HCT116 (cell line): ENCODE data around the gene PKP2. TPM values are rescaled to one million over a fixed set of nuclear protein-coding genes. Genes with fewer than 3 reads are reported as not detected.

Experiments
- ATAC-seq: fragments of 200-7000 bp; cut with Tn5 transposase; 2 replicates; pipeline ENCODE4 v1.9.1; 2020; ENCODE audit warnings: mild to moderate bottlenecking, moderate library complexity
- BruUV-seq: library from RNA; stranded (reverse); fragments of 400-500 nt; replicated peaks from 2 replicates; lab custom pipeline; 2021; lab: Mats Ljungman, UMichigan
- CTCF ChIA-PET: fragments of 300-600 bp; sonication (Branson Sonifier 250); formaldehyde crosslinking; loops from one replicate; lab custom pipeline; 2021; ENCODE audit warnings: antibody characterized with exemption; lab: Charles Lee
- POLR2A ChIA-PET: fragments of 300-600, 350-600 bp; sonication (Branson Sonifier 250); formaldehyde crosslinking; loops from one replicate; lab custom pipeline; 2021; ENCODE audit warnings: antibody characterized with exemption; lab: Charles Lee
- RAD21 ChIA-PET, 2 experiments: fragments of 300-600 bp; sonication (Branson Sonifier 250); formaldehyde crosslinking; loops; one replicate each; lab custom pipeline; 2023; ENCODE audit warnings: low total read pairs in 2 of 2; ENCODE audit not compliant: uncharacterized antibody in 2 of 2, unreplicated experiment in 2 of 2, low non-redundant PET in 1 of 2; lab: Charles Lee
- DNase-seq: peaks from one replicate; pipeline ENCODE4 v3.0.0-alpha.2; 2010; ENCODE audit warnings: low read depth, low spot score
- H2AFZ ChIP-seq: fragments of 200-600 bp; shearing (Covaris generic), sonication (generic); 2 replicates; pipeline ENCODE4 v1.6.1; 2017; ENCODE audit warnings: low read depth, mixed run types, mixed read lengths, antibody characterized with exemption, low read length; ENCODE audit not compliant: poor library complexity, severe bottlenecking
- H3K27ac ChIP-seq: 2 replicates; pipeline ENCODE4 v1.5.1; 2012; ENCODE audit warnings: low read depth, low read length
- H3K27me3 ChIP-seq: fragments of 200-600 bp; sonication (generic); 2 replicates; pipeline ENCODE4 v1.6.1; 2016; ENCODE audit warnings: mixed run types, low read length, mixed read lengths; ENCODE audit not compliant: insufficient read depth
- H3K36me3 ChIP-seq, 2 experiments: fragments of 200-500 bp in 1 of 2; fragments of 200-600 bp in 1 of 2; sonication (Bioruptor generic) in 1 of 2; sonication (generic) in 1 of 2; 2 replicates each; pipeline versions ENCODE4 v1.5.1 to v1.6.1; 2014 to 2016; ENCODE audit warnings: low read length in 2 of 2, inconsistent platforms in 1 of 2, mixed read lengths in 1 of 2, mixed run types in 1 of 2; ENCODE audit not compliant: insufficient read depth in 2 of 2, control insufficient read depth in 1 of 2
- H3K4me1 ChIP-seq, 2 experiments: fragments of 200-600 bp in 1 of 2; sonication (generic) in 1 of 2; 2 replicates each; pipeline versions ENCODE4 v1.5.1 to v1.6.1; 2012 to 2017; ENCODE audit warnings: low read length in 2 of 2, inconsistent platforms in 1 of 2, mild to moderate bottlenecking in 1 of 2, mixed read lengths in 1 of 2, mixed run types in 1 of 2, moderate library complexity in 1 of 2; ENCODE audit not compliant: insufficient read depth in 2 of 2, control insufficient read depth in 1 of 2
- H3K4me2 ChIP-seq: fragments of 200-600 bp; sonication (generic); 2 replicates; pipeline ENCODE4 v1.6.1; 2017; ENCODE audit warnings: mixed run types, low read length, mixed read lengths
- H3K4me3 ChIP-seq, 2 experiments: fragments of 200-600 bp in 1 of 2; sonication (generic) in 1 of 2; replicated peaks in 1 of 2; 2 replicates each; pipeline ENCODE4 v1.5.1; 2011 to 2016; ENCODE audit warnings: low read length in 2 of 2, control low read depth in 1 of 2, low read depth in 1 of 2, mild to moderate bottlenecking in 1 of 2, mixed read lengths in 1 of 2, mixed run types in 1 of 2
- H3K79me2 ChIP-seq: fragments of 200-600 bp; sonication (generic); 2 replicates; pipeline ENCODE4 v1.6.1; 2017; ENCODE audit warnings: mild to moderate bottlenecking, mixed run types, low read length, moderate library complexity, mixed read lengths; ENCODE audit not compliant: insufficient read depth
- H3K9ac ChIP-seq: fragments of 200-600 bp; sonication (generic); 2 replicates; pipeline ENCODE4 v1.6.1; 2016; ENCODE audit warnings: low read length, mixed read lengths
- H3K9me2 ChIP-seq: fragments of 200-600 bp; sonication (generic), shearing (Covaris generic); 2 replicates; pipeline ENCODE4 v1.6.1; 2017; ENCODE audit warnings: mixed run types, mild to moderate bottlenecking, moderate library complexity; ENCODE audit not compliant: insufficient read depth
- H3K9me3 ChIP-seq, 2 experiments: fragments of 200-500 bp in 1 of 2; fragments of 200-600 bp in 1 of 2; sonication (Bioruptor generic) in 1 of 2; sonication (generic) in 1 of 2; 2 replicates each; pipeline ENCODE4 v1.6.1; 2014 to 2017; ENCODE audit warnings: low read length in 2 of 2, mixed read lengths in 2 of 2, inconsistent platforms in 1 of 2, low read depth in 1 of 2, mild to moderate bottlenecking in 1 of 2, mixed run types in 1 of 2, moderate library complexity in 1 of 2; ENCODE audit not compliant: control insufficient read depth in 1 of 2, insufficient read depth in 1 of 2
- H4K20me1 ChIP-seq: fragments of 200-600 bp; sonication (generic), shearing (Covaris generic); 2 replicates; pipeline ENCODE4 v1.6.1; 2017; ENCODE audit warnings: mixed run types, mild to moderate bottlenecking, moderate library complexity; ENCODE audit not compliant: insufficient read depth
- CTCF ChIP-seq, 3 experiments: fragments of 200-600 bp in 1 of 3; sonication (generic) in 1 of 3; IDR thresholded peaks in 2 of 3; conservative IDR thresholded peaks in 1 of 3; 2 replicates each; pipeline ENCODE4 v1.5.1; 2012 to 2017; ENCODE audit warnings: low read depth in 2 of 3, low read length in 2 of 3, antibody characterized with exemption in 1 of 3, borderline replicate concordance in 1 of 3, control low read depth in 1 of 3, mild to moderate bottlenecking in 1 of 3, mixed read lengths in 1 of 3, mixed run types in 1 of 3, moderate library complexity in 1 of 3; ENCODE audit not compliant: insufficient read depth in 1 of 3
- ELF1 ChIP-seq: IDR thresholded peaks from 2 replicates; pipeline ENCODE4 v1.6.1; 2012; ENCODE audit warnings: low read depth, borderline replicate concordance
- EZH2 ChIP-seq: fragments of 200-600 bp; sonication (generic); IDR thresholded peaks from 2 replicates; pipeline ENCODE4 v1.6.1; 2017; ENCODE audit warnings: antibody characterized with exemption, mixed run types
- JUND ChIP-seq: IDR thresholded peaks from 2 replicates; pipeline ENCODE4 v1.6.1; 2012
- SIN3A ChIP-seq: IDR thresholded peaks from 2 replicates; pipeline ENCODE4 v1.6.1; 2012; ENCODE audit warnings: low read depth
- intact Hi-C: fragments of 100-400 bp; cut with micrococcal nuclease; formaldehyde crosslinking; loops from 2 replicates; pipeline ENCODE4 v1.10.0; 2022
- total RNA-seq: library from RNA; stranded (reverse); gene quantifications from one replicate; pipeline ENCODE4 v1.2.1, GENCODE V29; 2021; ENCODE audit not compliant: unreplicated experiment
- TF ChIP-seq, protein P1 (sequence below): IDR thresholded peaks from 2 replicates; pipeline ENCODE4 v1.6.1; 2012
- TF ChIP-seq, protein P2 (sequence below): IDR thresholded peaks from 2 replicates; pipeline ENCODE4 v1.6.1; 2011; ENCODE audit warnings: mild to moderate bottlenecking, low read length, moderate library complexity; ENCODE audit not compliant: insufficient replicate concordance; ENCODE audit errors: extremely low read depth

The PKP2 gene
- total RNA-seq, 1 experiment from 2014 or later, result 21.5 TPM

DNA sequence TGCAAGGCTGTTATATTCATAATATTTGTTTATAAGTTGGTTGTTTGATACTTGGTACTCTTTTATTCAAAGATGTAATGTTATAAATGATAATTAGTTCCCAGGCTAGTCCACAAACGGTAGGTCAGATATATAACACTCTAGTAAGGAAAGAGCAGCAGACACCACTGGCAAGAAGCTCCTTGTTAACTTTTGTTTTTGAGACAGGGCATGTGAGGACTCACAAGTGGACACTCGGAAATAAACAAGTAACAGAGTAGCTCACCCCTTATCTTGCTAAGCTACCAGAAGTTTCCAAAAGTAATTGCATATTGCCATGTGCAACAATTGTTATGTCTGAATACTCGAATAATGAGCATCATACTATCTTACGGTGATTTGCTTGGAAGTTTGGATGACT lies 102.3 kb downstream of the PKP2 start:
- H3K4me3 ChIP-seq, result no peak overlapping the region
- no peaks in the 10 kb centered on the region for H3K27me3 ChIP-seq
- no peaks in the 10 kb centered on the region for H3K79me2 ChIP-seq
- no peaks in the 10 kb centered on the region; a peak in 1 of 4 replicates for H3K36me3 ChIP-seq
- DNase-seq (no peak), ATAC-seq (no peak)
- no peaks in the 10 kb centered on the region for H3K9me3 ChIP-seq
- ChIA-PET POLR2A (no interaction called here), RAD21 (no interaction called here), CTCF (no interaction called here)
- no peak overlapping the region for H3K27ac ChIP-seq
- BruUV-seq, result no TSS peak
- no peaks in the 10 kb centered on the region for H4K20me1 ChIP-seq
- no peak for TF ChIP-seq JUND
- TF ChIP-seq, protein P1, sequence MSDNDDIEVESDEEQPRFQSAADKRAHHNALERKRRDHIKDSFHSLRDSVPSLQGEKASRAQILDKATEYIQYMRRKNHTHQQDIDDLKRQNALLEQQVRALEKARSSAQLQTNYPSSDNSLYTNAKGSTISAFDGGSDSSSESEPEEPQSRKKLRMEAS, result no peak
- TF ChIP-seq ELF1, result no peak
- no peak for TF ChIP-seq EZH2
- TF ChIP-seq SIN3A, result no peak
- TF ChIP-seq, protein P2, sequence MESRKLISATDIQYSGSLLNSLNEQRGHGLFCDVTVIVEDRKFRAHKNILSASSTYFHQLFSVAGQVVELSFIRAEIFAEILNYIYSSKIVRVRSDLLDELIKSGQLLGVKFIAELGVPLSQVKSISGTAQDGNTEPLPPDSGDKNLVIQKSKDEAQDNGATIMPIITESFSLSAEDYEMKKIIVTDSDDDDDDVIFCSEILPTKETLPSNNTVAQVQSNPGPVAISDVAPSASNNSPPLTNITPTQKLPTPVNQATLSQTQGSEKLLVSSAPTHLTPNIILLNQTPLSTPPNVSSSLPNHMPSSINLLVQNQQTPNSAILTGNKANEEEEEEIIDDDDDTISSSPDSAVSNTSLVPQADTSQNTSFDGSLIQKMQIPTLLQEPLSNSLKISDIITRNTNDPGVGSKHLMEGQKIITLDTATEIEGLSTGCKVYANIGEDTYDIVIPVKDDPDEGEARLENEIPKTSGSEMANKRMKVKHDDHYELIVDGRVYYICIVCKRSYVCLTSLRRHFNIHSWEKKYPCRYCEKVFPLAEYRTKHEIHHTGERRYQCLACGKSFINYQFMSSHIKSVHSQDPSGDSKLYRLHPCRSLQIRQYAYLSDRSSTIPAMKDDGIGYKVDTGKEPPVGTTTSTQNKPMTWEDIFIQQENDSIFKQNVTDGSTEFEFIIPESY, result no peak
- no peak for TF ChIP-seq CTCF (IDR thresholded peaks at IDR 0.05 in 2 of 3, conservative IDR thresholded peaks at IDR 0.05 in 1 of 3; ENCODE audit: borderline replicate concordance in 1 of 3, insufficient read depth in 1 of 3, low read depth in 2 of 3, low read length in 2 of 3)
- H3K9me2 ChIP-seq, result no peaks in the 10 kb centered on the region
- intact Hi-C loops, result no loop called here
- H2AFZ ChIP-seq, result no peak overlapping the region
- no peak overlapping the region for H3K9ac ChIP-seq
- no peak overlapping the region for H3K4me2 ChIP-seq
- no peaks in the 10 kb centered on the region for H3K4me1 ChIP-seq
